ENCODE results near the gene IGSF6.

DNA sequence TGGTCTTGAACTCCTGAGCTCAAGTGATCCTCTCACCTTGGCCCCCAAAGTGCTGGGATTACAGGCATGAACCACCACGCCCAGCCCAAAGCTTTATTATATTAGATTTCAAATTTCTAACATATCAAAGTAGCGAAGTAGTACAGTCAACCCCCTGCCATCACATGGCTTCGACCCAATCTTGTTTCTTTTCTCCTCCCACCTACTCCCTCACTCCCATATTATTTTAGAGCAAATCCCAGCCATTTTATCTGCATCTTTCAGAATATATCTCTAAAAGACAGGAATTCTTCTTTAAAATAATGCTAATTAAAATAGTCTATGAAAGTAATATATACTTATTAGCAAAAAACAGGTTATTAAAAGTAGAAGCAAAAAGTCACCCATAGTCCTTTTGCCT is 893 bp downstream of the IGSF6 start:
- TF ChIP-seq CTCF (IDR thresholded peaks at IDR 0.05) (no peak), POLR2AphosphoS5 (IDR thresholded peaks at IDR 0.05) (no peak), POLR2A (IDR thresholded peaks at IDR 0.05) (no peak)
